Measurements from ENCODE around the gene ATXN7L3B. TPM values are rescaled to one million over a fixed set of nuclear protein-coding genes. Genes with fewer than 3 reads are reported as not detected.

The ATXN7L3B gene
- total and polyA plus RNA-seq, 5 donors: 12.6 to 28.5 (median 26.5) TPM

- ATAC-seq (no peak), DNase-seq (no peak)
- intact Hi-C loops (cut with DNase I): no loop called here
- no peaks in the 10 kb centered on the region for H3K4me1 ChIP-seq (ENCODE audit: control insufficient read depth, insufficient read depth, low read length)
- WGBS: 97% methylated on average over 2 of the region's 2 CpGs
- H3K27ac ChIP-seq (ENCODE audit: low read length): no peak overlapping the region
- H3K9me3 ChIP-seq (ENCODE audit: control insufficient read depth, low read length): no peaks in the 10 kb centered on the region
- no peaks in the 10 kb centered on the region for H3K27me3 ChIP-seq (ENCODE audit: control insufficient read depth, insufficient read depth)
- H3K4me3 ChIP-seq (ENCODE audit: low read length): no peak overlapping the region
Measured at GRCh38 chr12:74552201-74552600, 14.6 kb downstream of the ATXN7L3B start.

- WGBS: 57% methylated on average over 2 of the region's 2 CpGs
- ATAC-seq (no peak), DNase-seq (no peak)
- intact Hi-C loops (cut with DNase I): loop anchor here in 1 of 4 donors (5.0 kb wide), 1 partner anchor 77 kb away; no protein-coding TSS in a partner anchor
- Histone ChIP-seq H3K27ac (ENCODE audit: low read length) (no peak overlapping the region), H3K4me3 (ENCODE audit: low read length) (no peak overlapping the region), H3K9me3 (ENCODE audit: control insufficient read depth, low read length) (no peaks in the 10 kb centered on the region), H3K4me1 (ENCODE audit: control insufficient read depth, insufficient read depth, low read length) (no peaks in the 10 kb centered on the region), H3K27me3 (ENCODE audit: control insufficient read depth, insufficient read depth) (no peaks in the 10 kb centered on the region)
Measured at GRCh38 chr12:74559728-74560127, 22.1 kb downstream of the ATXN7L3B start.

DNA sequence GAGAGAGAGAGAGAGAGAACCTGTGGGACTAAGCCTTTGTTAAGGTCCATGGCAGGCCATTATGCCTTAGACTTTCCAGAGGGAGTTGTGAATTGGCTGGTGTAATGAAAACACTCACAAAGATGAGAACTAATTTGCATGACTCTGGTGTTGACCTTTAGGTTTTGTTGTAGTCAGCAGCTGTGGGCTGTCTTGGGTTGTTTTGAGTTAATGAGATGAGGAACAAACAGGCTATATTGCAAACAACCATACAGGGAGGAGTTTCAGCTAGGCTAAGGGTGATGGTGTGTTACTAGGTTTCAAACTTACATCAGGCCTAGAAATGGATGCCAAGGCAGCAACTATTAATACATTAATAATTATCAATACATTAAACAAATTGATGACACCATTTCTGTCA, 26.3 kb downstream of the ATXN7L3B start:
- DNase-seq: no peak
- no peak overlapping the region for H3K27ac ChIP-seq (ENCODE audit: low read length)
- intact Hi-C loops (cut with DNase I): loop anchor here in 1 of 4 donors (5.0 kb wide), 1 partner anchor 82 kb away; no protein-coding TSS in a partner anchor
- no peaks in the 10 kb centered on the region for H3K27me3 ChIP-seq (ENCODE audit: control insufficient read depth, insufficient read depth)
- no peaks in the 10 kb centered on the region for H3K4me1 ChIP-seq (ENCODE audit: control insufficient read depth, insufficient read depth, low read length)
- H3K4me3 ChIP-seq (ENCODE audit: low read length): no peak overlapping the region
- H3K9me3 ChIP-seq (ENCODE audit: control insufficient read depth, low read length): no peaks in the 10 kb centered on the region
- no peak for ATAC-seq

DNA sequence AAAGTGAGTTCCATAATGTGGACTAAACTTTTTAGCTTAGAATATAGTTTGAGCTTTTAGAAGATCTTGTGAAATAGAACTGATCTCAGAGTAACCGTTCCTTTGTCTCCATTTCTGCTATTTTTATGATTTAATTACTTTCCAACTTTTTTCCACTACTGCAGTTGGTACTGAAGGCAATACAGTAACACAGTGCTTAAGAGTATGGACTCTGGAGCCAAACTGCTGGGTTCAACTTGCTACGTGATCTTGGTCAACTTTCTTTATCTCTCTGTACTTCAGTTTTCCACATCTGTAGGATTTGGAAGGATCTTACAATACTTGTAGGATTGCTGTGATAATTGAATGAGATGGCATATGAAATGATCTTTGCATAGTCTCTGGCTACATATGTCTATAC, 40.9 kb downstream of the ATXN7L3B start:
- Histone ChIP-seq H3K27me3 (ENCODE audit: control insufficient read depth, insufficient read depth) (no peaks in the 10 kb centered on the region), H3K4me3 (ENCODE audit: low read length) (no peak overlapping the region), H3K9me3 (ENCODE audit: control insufficient read depth, low read length) (no peaks in the 10 kb centered on the region), H3K27ac (ENCODE audit: low read length) (no peak overlapping the region), H3K4me1 (ENCODE audit: control insufficient read depth, insufficient read depth, low read length) (no peaks in the 10 kb centered on the region)
- DNase-seq (no peak), ATAC-seq (no peak)
- intact Hi-C loops (cut with DNase I): no loop called here
- WGBS: 67% methylated on average over 2 of the region's 2 CpGs

DNA sequence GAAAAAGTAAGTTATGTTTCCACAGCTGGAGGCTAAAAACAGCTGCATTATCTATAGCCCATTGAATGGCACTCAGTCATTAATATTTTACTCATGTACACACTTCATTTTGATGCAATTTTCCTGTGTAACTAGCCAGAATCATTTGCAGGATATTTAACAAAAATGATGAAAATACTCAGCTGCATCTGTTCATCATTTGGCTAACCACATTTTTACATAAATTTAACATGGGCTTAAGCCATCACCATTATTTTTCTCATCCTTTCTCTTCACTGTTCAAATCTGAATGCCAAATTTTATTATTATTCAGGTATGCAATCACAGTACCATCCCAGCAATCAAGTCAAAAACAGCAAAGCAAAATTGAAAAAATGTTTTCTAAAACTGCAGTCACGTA, 41.8 kb downstream of the ATXN7L3B start:
- ATAC-seq (no peak), DNase-seq (no peak)
- Histone ChIP-seq H3K9me3 (ENCODE audit: control insufficient read depth, low read length) (no peaks in the 10 kb centered on the region), H3K27me3 (ENCODE audit: control insufficient read depth, insufficient read depth) (no peaks in the 10 kb centered on the region), H3K4me3 (ENCODE audit: low read length) (no peak overlapping the region), H3K4me1 (ENCODE audit: control insufficient read depth, insufficient read depth, low read length) (no peaks in the 10 kb centered on the region), H3K27ac (ENCODE audit: low read length) (no peak overlapping the region)
- intact Hi-C loops (cut with DNase I): no loop called here
- WGBS: 65% methylated on average over 1 of the region's 1 CpG

GRCh38 chr12:74579981-74580380, 42.3 kb downstream of the ATXN7L3B start:
- ATAC-seq (no peak), DNase-seq (no peak)
- intact Hi-C loops (cut with DNase I): no loop called here
- Histone ChIP-seq H3K9me3 (ENCODE audit: control insufficient read depth, low read length) (no peaks in the 10 kb centered on the region), H3K27ac (ENCODE audit: low read length) (no peak overlapping the region), H3K27me3 (ENCODE audit: control insufficient read depth, insufficient read depth) (no peaks in the 10 kb centered on the region), H3K4me3 (ENCODE audit: low read length) (no peak overlapping the region), H3K4me1 (ENCODE audit: control insufficient read depth, insufficient read depth, low read length) (no peaks in the 10 kb centered on the region)
- WGBS: 42% methylated on average over 1 of the region's 1 CpG

GRCh38 chr12:74581439-74581838, 43.8 kb downstream of the ATXN7L3B start:
- WGBS: 38% methylated on average over 2 of the region's 2 CpGs
- ATAC-seq (no peak), DNase-seq (no peak)
- intact Hi-C loops (cut with DNase I): no loop called here
- Histone ChIP-seq H3K27me3 (ENCODE audit: control insufficient read depth, insufficient read depth) (no peaks in the 10 kb centered on the region), H3K9me3 (ENCODE audit: control insufficient read depth, low read length) (no peaks in the 10 kb centered on the region), H3K4me3 (ENCODE audit: low read length) (no peak overlapping the region), H3K27ac (ENCODE audit: low read length) (no peak overlapping the region), H3K4me1 (ENCODE audit: control insufficient read depth, insufficient read depth, low read length) (no peaks in the 10 kb centered on the region)

GRCh38 chr12:74584483-74585062, 46.9 kb downstream of the ATXN7L3B start:
- no peak overlapping the region for H3K4me3 ChIP-seq (ENCODE audit: low read length)
- no peak overlapping the region for H3K27ac ChIP-seq (ENCODE audit: low read length)
- intact Hi-C loops (cut with DNase I): no loop called here
- no peaks in the 10 kb centered on the region for H3K4me1 ChIP-seq (ENCODE audit: control insufficient read depth, insufficient read depth, low read length)
- H3K27me3 ChIP-seq (ENCODE audit: control insufficient read depth, insufficient read depth): no peaks in the 10 kb centered on the region
- no peaks in the 10 kb centered on the region for H3K9me3 ChIP-seq (ENCODE audit: control insufficient read depth, low read length)
- 55% methylated on average over 3 of the region's 3 CpGs for WGBS
- DNase-seq (no peak), ATAC-seq (no peak)

DNA sequence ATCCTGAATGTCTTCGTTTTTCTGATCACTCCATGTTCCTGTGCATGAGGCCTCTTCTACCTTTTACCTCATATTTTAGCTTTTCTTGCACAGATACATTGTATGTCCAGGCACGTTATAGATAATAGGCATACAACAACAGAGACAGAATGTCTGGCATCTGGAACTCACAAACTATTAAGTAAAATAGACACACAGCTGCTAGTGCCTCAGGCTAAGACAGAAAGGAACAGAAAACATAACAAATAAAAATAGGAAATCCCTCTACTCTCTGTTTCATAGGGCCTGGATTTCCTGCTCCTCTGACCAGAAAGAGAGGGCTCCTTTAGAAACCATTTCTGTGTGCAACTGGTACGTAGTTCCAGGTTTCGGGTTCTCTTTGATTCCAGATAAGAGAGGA, 48.6 kb downstream of the ATXN7L3B start:
- Histone ChIP-seq H3K27me3 (ENCODE audit: control insufficient read depth, insufficient read depth) (no peaks in the 10 kb centered on the region), H3K27ac (ENCODE audit: low read length) (no peak overlapping the region), H3K9me3 (ENCODE audit: control insufficient read depth, low read length) (no peaks in the 10 kb centered on the region), H3K4me1 (ENCODE audit: control insufficient read depth, insufficient read depth, low read length) (no peaks in the 10 kb centered on the region), H3K4me3 (ENCODE audit: low read length) (no peak overlapping the region)
- intact Hi-C loops (cut with DNase I): no loop called here
- WGBS: 36% methylated on average over 4 of the region's 4 CpGs
- DNase-seq (no peak), ATAC-seq (no peak)
